Osteocyte (in vitro differentiated cells): ENCODE data around the gene TCL1B. TPM values are rescaled to one million over a fixed set of nuclear protein-coding genes. Genes with fewer than 3 reads are reported as not detected.

Experiments used
- DNase-seq: peaks from one replicate; pipeline ENCODE4 v3.0.0; 2021; ENCODE audit warnings: mixed read lengths; ENCODE audit not compliant: unreplicated experiment; ENCODE audit errors: extremely low spot score
- H3K27ac Mint-ChIP-seq: one replicate; pipeline ENCODE4 v1.8.0; 2021; ENCODE audit warnings: mild to moderate bottlenecking, mixed read lengths; ENCODE audit not compliant: unreplicated experiment
- H3K27me3 Mint-ChIP-seq: one replicate; pipeline ENCODE4 v1.8.0; 2021; ENCODE audit warnings: mixed read lengths; ENCODE audit not compliant: unreplicated experiment
- H3K36me3 Mint-ChIP-seq: one replicate; pipeline ENCODE4 v1.8.0; 2021; ENCODE audit warnings: mixed read lengths; ENCODE audit not compliant: unreplicated experiment
- H3K4me1 Mint-ChIP-seq: one replicate; pipeline ENCODE4 v1.8.0; 2021; ENCODE audit warnings: mixed read lengths; ENCODE audit not compliant: unreplicated experiment
- H3K4me3 Mint-ChIP-seq: one replicate; pipeline ENCODE4 v1.8.0; 2021; ENCODE audit warnings: mild to moderate bottlenecking, moderate library complexity, mixed read lengths; ENCODE audit not compliant: unreplicated experiment
- H3K9me3 Mint-ChIP-seq: one replicate; pipeline ENCODE4 v1.8.0; 2021; ENCODE audit warnings: mixed read lengths; ENCODE audit not compliant: unreplicated experiment
- total RNA-seq: library from RNA; stranded (reverse); gene quantifications from 2 replicates; pipeline ENCODE4 v1.2.1, GENCODE V29; 2021
- TF ChIP-seq, protein P1 (sequence below): fragments of 200-600 bp; sonication (generic); IDR thresholded peaks from 2 replicates; pipeline ENCODE4 v1.5.0; 2021; ENCODE audit warnings: antibody characterized with exemption, mild to moderate bottlenecking, moderate library complexity

Gene TCL1B
- total RNA-seq, 1 donor from 2014 or later, result not detected

DNA sequence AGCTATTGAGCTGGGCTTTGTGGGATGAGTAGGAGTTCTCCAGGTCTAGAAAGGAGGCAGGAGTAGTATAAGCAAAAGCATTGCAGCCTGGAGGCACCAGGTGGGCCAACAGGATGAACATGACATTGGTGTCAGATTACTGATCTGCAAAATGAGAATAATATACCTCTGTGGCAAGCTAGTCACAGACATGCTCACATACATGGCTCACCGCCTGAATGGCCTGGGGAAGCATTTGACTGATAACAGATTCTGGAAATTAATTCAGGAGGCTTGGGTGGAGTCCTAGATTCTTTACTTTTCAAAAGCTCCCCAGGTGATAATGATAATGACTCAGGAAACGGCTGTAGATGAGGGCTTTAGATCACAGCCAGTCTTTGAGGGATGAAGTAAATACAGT lies 709 bp downstream of the TCL1B start:
- peaks cover 4% of the 10 kb centered on the region for H3K27me3 Mint-ChIP-seq
- H3K27ac Mint-ChIP-seq, result no peak overlapping the region
- H3K4me3 Mint-ChIP-seq, result no peak overlapping the region
- no peak for DNase-seq
- TF ChIP-seq, protein P1, sequence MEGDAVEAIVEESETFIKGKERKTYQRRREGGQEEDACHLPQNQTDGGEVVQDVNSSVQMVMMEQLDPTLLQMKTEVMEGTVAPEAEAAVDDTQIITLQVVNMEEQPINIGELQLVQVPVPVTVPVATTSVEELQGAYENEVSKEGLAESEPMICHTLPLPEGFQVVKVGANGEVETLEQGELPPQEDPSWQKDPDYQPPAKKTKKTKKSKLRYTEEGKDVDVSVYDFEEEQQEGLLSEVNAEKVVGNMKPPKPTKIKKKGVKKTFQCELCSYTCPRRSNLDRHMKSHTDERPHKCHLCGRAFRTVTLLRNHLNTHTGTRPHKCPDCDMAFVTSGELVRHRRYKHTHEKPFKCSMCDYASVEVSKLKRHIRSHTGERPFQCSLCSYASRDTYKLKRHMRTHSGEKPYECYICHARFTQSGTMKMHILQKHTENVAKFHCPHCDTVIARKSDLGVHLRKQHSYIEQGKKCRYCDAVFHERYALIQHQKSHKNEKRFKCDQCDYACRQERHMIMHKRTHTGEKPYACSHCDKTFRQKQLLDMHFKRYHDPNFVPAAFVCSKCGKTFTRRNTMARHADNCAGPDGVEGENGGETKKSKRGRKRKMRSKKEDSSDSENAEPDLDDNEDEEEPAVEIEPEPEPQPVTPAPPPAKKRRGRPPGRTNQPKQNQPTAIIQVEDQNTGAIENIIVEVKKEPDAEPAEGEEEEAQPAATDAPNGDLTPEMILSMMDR, result no peak
- H3K9me3 Mint-ChIP-seq, result peaks cover 4% of the 10 kb centered on the region
- H3K36me3 Mint-ChIP-seq, result no peaks in the 10 kb centered on the region
- peaks cover 11% of the 10 kb centered on the region for H3K4me1 Mint-ChIP-seq

DNA sequence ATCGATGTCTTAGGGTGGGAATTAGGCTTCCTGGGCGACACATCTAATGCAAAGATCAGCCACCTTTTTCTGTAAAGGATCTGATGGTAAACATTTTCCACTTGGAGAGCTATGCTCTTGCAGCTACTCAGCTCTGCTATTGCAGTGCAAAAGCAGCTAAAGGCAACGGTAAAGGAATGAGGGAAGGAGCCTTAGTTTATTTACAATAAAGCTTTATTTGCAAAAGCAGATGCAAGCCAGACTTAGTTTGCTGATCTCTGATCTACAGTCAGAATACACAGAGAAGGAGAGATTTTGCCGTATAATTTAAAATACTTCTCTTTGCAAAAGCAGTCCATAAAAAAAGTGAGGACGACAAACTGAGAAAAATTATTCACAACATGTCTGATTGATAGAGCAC lies 3.2 kb downstream of the TCL1B start:
- Mint-ChIP-seq H3K4me3 (no peak overlapping the region), H3K27ac (no peak overlapping the region), H3K27me3 (no peaks in the 10 kb centered on the region), H3K4me1 (peaks cover 24% of the 10 kb centered on the region), H3K36me3 (no peaks in the 10 kb centered on the region), H3K9me3 (no peaks in the 10 kb centered on the region)
- DNase-seq, result no peak
- TF ChIP-seq, protein P1, result no peak

DNA sequence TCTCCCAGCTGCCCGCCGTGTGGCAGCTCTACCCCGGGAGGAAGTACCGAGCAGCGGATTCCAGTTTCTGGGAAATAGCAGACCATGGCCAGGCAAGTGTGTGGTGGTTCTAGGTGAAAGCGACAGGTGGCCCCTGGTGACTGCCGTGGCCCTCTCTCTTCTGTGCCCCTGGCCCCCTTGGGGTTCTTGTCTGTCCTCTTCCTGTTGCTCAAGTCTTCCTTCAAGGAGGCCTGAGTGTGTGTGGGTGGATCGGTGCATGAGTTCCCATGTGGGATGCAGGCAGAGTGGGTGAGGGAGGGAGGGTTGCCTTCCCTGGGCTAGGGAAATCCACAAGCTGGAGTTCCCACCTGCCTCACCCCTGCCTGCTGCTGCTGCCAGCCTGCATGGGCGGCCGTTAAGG lies 4.6 kb downstream of the TCL1B start:
- Mint-ChIP-seq H3K36me3 (no peaks in the 10 kb centered on the region), H3K27ac (no peak overlapping the region), H3K9me3 (no peaks in the 10 kb centered on the region), H3K4me3 (no peak overlapping the region), H3K27me3 (no peaks in the 10 kb centered on the region), H3K4me1 (peaks cover 24% of the 10 kb centered on the region)
- TF ChIP-seq, protein P1, result no peak
- DNase-seq, result no peak

DNA sequence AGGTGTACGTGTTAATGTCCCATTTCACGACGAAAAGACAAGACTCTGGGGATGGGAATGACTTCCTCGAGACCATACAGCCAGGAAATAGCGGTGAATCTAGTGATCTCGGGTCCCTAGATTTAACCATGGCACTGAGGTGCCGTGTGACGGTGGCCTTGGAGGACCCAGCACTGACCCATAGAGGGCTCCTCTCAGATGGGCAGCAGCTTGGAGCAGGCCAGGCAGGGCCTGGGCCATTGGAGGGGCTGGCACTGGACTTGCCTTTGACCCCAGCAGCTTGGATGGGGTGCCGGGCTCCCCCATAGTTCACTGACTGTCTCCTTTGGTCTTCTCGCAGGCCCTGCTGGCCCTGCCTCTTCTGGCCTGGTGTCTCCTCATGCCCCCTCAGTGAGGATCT lies 5.4 kb downstream of the TCL1B start:
- DNase-seq, result no peak
- H3K4me3 Mint-ChIP-seq, result no peak overlapping the region
- no peak overlapping the region for H3K27ac Mint-ChIP-seq
- no peaks in the 10 kb centered on the region for H3K36me3 Mint-ChIP-seq
- H3K4me1 Mint-ChIP-seq, result peaks cover 24% of the 10 kb centered on the region
- TF ChIP-seq, protein P1, result no peak
- no peaks in the 10 kb centered on the region for H3K9me3 Mint-ChIP-seq
- H3K27me3 Mint-ChIP-seq, result no peaks in the 10 kb centered on the region

DNA sequence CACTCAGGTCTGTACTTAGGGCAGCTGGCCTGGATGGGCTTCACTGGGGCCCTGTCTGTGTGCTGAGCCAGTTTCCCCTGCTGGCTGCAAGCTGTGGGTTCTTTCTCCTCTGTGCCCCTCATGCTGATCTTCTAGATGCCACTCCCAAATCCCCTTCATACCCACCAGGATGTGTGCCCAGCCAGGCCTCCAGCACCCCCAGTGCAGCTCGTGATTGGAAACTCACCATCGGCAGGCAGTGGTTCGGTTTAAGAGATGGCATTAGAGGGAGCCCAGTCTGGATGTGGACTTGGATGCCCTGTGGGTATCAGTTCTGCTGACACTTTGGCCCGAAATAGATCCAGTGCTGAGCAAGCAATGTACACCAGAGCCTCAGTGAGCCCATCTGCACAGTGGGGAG lies 5.9 kb downstream of the TCL1B start:
- Mint-ChIP-seq H3K36me3 (no peaks in the 10 kb centered on the region), H3K4me3 (no peak overlapping the region), H3K27me3 (no peaks in the 10 kb centered on the region), H3K4me1 (peaks cover 25% of the 10 kb centered on the region), H3K27ac (no peak overlapping the region), H3K9me3 (no peaks in the 10 kb centered on the region)
- DNase-seq, result no peak
- TF ChIP-seq, protein P1, result no peak
